Stimulated activated CD4-positive, alpha-beta T cell treated with anti-CD3 and anti-CD28 coated beads, Interleukin-1b, Interleukin-23, amount 100 ng/mL, for 4 hours (primary cell): ENCODE data around the gene LDB1.

Experiments used
- DNase-seq, 2 donors: peaks; one replicate each; pipeline ENCODE4 v3.0.0-alpha.2; 2020; ENCODE audit warnings: low read depth in 2 of 2

LDB1 gene

DNA sequence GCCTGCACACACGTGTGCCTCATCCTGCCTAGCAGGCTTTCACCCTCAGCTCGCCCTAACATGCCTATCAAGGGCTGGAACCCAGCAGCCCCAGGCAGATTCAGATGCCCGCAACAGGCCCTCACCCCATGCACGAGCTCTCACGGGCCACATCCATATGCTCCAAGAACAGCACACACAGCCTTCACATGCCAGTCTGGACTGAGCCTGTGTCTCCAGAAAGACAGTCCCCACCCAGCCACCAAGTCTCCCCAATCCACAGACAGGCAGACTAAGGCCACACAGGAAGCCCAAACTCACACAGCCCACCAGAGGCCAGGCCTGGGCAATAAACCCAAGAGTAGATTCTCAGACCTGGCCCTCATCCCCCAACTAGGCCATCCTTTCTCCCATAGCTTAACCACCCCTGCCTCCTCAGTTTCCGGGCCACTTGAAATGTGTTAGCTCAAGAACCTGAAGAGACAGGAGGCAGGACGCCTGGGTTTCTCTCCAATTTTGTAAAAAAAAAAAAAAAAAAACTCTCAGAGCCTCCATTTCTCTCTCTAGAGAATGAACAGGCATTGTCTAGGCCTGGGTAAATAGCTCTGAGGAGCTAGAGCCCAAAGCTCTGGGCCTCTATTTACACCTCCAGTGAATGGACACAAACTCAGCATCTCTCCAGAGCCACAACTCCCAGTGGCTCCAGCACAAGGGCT lies 6.8 kb downstream of the LDB1 start:
- no peak for DNase-seq

DNA sequence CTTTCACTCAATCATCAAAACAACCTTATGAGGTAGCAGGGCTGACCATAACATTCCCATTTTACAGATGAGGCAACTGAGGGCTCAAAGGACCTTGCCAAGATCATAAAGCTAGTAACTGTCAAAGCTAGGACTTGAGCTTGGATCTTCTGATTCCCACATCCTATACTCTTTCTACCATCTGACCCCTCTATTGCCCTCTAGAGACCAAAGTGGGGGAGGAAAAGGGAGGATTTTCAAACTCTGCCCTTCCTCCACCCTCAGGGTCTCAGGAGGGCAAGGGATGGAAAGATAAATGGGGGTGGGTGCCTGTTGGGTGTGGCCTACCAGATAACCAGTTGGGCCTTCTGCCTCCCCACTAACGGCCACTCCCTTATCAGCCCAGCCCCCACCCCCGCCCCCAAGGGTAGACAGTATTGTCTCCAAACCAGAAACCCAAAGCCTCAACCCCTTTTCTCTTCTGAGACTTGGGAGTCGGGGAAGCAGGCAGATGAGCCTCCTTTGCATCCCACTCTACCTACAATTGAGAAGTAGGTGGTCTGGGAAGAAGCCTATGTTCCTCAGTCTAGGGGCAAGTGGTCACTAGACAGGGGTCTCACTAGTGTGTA lies 7.9 kb downstream of the LDB1 start:
- DNase-seq = no peak

GRCh38 chr10:102111276-102111675 lies 8.9 kb downstream of the LDB1 start:
- no peak for DNase-seq

DNA sequence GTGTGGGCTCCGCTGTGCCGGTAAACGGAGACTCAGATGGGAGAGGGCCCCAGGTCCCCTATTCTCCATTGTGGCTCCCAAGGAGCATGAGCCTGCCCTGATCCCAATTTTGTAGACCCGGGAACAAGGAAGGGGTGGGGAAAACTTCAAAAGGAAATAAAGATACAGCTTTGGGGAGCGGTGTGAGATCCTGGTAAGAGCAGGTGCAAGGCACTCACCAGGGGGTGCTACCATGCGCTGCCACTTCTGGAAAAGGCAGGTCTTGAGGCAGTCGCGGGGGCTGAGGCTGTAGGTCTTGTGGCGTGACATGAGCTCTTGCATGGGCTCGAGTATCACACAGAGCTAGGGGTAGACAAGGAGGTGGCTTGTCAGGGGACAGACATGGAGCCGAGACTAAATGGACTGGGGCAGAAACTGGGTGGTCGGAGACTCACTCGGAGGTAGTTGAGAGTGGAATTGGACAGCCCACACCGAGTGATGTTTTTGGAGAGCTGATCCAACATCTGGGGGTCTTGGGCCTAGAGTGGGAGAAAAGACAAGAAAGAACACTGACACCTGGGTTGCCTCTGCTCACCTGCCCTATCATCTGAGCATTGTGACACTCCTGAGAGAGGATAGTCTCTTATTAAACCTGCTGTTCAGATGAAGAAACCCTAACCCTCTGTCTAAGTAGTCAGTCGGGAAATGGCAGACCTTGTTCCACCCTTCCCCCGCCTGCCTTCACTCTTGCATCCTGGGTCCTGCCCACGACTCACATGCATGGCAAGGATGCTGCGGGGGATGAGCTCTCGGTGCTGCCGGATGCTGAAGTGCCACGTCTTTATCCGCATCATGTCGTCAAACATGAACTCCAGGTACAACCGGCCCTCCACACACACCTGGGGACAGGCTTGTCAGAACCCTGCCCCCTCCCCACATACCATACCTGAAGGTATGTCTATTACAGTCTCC lies 10.7 kb downstream of the LDB1 start:
- DNase-seq = no peak

DNA sequence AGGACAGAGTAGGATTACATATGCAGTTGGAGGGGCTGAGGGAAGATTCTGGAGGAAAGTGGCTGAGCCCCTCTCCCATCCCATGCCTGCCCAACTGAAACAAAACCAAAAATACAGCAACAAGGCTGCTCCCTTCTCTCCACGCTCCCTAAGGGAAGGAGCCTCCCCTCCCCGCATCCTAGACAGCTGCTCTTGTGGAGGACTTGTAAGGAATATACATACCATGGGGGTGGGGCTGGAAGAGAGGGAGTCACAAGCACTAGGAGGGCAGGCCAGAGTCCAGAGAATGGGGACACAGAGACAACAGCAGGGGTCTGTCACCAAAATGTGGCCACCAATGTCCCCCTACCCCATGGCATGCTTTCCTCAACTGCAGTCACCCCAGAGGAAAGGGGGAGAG lies 13.2 kb downstream of the LDB1 start:
- no peak for DNase-seq

- no peak for DNase-seq
Measured at GRCh38 chr10:102102421-102102820, 17.7 kb downstream of the LDB1 start.

DNA sequence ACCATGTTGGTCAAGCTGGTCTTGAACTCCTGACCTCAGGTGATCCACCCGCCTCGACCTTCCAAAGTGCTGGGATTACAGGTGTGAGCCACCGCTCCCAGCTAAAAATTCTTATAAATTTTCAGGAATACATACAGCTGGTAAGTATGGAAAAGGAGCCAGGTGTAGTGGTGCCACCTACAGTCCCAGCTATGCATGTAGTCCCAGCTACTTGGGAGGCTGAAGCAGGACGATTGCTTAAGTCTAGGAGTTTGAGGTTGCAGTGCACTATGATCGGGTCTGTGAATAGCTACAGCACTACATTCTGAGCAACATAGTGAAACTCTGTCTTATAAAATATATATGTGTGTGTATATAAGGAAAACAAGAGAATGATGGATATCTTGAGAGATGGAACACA lies 19.0 kb downstream of the LDB1 start:
- no peak for DNase-seq

GRCh38 chr10:102096449-102096848 lies 23.7 kb downstream of the LDB1 start:
- no peak for DNase-seq

DNA sequence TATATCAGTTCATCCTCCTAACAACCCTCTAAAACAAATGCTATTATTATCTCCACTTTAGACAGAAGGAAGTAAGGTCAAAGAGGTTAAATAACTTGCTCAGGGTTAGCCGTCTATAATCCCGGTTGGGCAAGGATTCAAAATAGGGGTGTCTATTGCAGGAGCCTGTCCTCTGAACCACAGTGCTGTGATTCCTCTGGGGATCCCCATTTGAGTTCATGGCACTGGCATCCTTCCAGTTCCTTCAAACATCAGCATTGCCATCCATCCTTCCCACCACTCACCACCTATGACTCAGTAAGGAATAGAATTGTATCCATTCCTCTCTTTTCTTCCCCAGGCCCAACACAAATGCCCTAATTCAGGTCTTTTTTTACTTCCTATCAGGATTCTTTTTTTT lies 29.4 kb downstream of the LDB1 start:
- no peak for DNase-seq

GRCh38 chr10:102086196-102086595 lies 34.0 kb downstream of the LDB1 start:
- no peak for DNase-seq

- no peak for DNase-seq
Measured at GRCh38 chr10:102085336-102085735, 34.8 kb downstream of the LDB1 start.

DNA sequence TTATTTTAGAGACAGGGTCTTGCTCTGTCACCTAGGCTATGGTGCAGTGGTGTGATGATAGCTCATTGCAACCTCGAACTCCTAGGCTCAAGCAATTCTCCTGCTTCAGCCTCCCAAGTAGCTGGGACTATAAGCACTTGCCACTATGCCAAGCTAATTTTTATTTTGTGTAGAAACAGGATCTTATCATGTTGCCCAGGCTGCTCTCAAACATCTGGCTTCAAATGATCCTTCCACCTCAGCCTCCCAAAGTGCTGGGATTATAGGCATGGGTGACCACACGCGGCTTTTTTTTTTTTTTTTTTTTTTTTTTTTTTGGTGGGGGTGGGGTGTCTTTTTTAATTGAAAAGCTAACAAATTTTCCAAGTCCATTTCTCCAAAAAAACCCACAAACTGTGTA lies 36.6 kb downstream of the LDB1 start:
- no peak for DNase-seq

DNA sequence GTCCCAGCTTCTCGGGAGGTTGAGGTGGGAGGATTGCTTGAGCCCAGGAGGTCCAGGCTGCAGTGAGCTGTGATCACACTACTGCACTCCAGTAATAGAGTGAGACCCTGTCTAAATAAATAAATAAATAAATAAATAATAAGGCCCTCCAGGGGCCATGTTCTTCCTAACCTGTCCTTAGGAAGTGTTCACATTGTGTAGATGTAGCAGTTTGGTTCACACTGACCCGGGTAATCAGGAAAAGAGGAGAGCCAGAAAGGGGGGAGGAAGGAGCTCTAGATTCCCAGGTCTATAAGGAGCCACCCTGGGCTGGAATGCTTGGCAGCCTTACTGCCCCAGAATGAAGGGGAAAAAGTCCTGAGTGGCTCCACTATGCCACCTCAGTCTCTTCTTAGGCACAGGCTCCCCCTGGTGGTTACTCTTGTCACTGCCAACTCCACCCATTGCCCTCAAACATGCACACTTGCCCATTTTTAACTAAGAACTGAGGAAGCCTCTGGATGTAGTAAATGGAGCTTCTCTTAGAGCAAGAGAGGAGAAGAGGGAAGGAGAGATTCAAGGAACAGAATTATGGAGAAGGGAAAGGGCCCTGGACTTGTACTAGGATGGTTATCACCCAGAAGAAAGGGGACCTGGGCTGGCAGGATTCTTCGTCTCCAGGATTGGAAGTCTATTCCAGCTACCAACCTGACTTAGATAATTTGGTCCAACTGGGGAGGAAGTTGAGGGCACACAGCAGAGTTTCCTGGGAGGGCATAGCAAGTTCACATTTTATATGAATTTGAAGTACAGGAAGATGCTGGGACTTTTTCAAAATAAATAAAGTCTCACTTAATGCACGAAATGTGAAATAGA lies 47.3 kb downstream of the LDB1 start:
- DNase-seq = peak; percentile 69 to 82

GRCh38 chr10:102069071-102069470 lies 51.1 kb downstream of the LDB1 start:
- no peak for DNase-seq

GRCh38 chr10:102068216-102068615 lies 52.0 kb downstream of the LDB1 start:
- DNase-seq = no peak

DNA sequence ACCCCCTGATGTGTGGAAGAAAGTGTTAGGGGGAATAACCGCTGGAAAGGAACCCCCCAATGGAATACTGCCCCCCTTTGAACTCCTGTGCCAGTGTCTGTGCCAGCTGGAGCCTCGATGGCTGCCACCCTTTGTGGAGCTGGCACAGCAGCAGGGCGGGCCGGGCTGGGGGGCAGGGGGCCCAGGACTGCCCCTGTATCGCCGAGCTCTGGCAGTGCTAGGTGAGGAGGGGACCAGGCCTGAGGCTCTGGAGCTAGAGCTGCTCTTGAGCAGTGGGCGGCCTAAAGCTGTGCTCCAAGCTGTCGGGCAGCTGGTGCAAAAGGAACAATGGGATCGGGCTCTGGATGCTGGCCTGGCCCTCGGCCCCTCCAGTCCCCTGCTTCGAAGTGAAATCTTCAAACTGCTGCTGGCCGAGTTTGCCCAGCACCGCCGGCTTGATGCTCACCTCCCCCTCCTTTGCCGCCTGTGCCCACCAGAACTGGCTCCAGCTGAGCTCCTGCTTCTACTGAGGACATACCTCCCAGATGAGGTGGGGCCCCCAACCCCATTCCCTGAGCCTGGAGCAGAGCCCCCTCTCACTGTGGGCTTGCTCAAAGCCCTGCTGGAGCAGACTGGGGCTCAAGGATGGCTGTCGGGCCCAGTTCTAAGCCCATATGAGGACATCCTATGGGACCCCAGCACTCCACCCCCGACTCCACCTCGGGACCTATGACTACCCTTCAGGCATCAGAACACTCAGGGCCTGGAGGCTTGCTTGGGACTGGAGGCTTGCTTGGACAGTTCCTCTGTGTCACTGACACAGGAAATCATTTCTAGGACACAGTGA lies 52.9 kb downstream of the LDB1 start:
- no peak for DNase-seq

- DNase-seq = no peak
Measured at GRCh38 chr10:102066399-102067088, 53.6 kb downstream of the LDB1 start.

- DNase-seq = no peak
Measured at GRCh38 chr10:102065561-102066398, 54.4 kb downstream of the LDB1 start.

DNA sequence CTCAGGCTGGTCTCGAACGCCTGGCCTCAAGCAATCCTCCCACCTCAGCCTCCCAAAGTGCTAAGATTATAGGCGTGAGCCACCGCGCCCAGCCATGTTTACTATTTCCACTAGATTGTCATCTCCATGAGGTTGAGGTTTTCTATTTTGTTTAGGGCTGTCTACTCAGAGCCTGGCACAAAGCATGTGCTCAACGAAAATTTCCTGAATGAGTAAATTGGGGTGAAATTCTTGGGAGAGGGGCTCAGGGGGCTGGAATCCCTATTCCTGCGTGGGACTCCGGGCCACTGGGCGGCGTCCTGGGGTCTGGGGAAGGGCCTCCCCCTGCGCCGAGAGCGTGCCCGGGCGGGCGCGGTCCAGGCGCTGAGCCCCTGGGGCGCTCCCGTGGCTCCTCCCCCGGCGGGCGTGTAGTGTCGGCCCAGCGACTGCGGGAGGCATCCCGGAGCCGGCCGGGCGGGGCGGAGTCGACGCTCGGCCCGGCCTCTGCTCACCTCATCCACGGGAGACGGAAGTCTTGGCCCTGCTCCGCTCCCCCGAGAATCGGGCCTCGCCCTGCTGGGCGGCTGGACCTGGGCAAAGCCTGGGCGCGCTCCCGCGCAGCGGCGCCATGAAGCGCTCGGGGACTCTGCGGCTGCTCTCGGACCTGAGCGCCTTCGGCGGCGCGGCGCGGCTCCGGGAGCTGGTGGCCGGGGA lies 55.2 kb downstream of the LDB1 start, which contains the start of gene HPS6:
TSS of gene HPS6 (plus strand) at position 482 of the 693 bp plus-strand sequence. CDS start at position 608, 126 bp downstream.
- peak; percentile 77 to 88 for DNase-seq
